GM12892 (cell line): ENCODE measurements around the gene ANK2.
"Not testable (repeated sequence)": the region's sequence is repeated elsewhere in the genome, so short reads cannot be mapped to it uniquely, and the experiment has no call there.

Source experiments
- DNase-seq: peaks from one replicate; pipeline ENCODE4 v3.0.0; 2011; ENCODE audit not compliant: insufficient read length
- FAIRE-seq: peaks from 2 replicates; lab custom pipeline; 2011; peaks lifted over from hg19 to GRCh38; lab: Jason Lieb, UNC
- POLR2A ChIP-seq: IDR thresholded peaks from 2 replicates; pipeline ENCODE4 v1.6.1; 2011; ENCODE audit warnings: low read depth, low read length, control low read depth
- POLR2AphosphoS5 ChIP-seq: IDR thresholded peaks from 2 replicates; pipeline ENCODE4 v1.6.1; 2011; ENCODE audit warnings: low read depth, low read length, control low read depth
- TAF1 ChIP-seq: IDR thresholded peaks from 2 replicates; pipeline ENCODE4 v1.6.1; 2011; ENCODE audit warnings: low read depth, mild to moderate bottlenecking, control low read depth, low read length, borderline replicate concordance

Gene ANK2

DNA sequence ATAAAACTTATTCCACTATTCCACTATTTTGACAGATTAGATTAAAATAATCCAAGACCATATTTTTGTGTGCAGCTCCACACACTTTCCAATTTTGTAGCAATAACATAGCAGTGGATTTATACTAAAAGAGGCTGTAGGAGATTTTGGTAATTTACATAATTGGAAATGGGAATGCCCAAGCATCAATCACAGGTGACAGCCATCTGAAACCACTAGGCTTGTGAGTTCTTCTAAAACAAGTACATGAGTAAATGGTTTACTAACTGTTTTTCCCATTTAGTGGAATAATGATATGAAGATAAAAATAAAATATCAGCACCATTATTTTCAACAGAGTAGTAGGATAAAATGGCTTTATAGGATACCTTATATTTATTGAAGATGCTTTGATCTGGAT is 4.4 kb downstream of the ANK2 start:
- no peak for FAIRE-seq
- DNase-seq, result no peak
- no peak for TF ChIP-seq POLR2AphosphoS5
- TF ChIP-seq TAF1, result no peak
- TF ChIP-seq POLR2A, result no peak

DNA sequence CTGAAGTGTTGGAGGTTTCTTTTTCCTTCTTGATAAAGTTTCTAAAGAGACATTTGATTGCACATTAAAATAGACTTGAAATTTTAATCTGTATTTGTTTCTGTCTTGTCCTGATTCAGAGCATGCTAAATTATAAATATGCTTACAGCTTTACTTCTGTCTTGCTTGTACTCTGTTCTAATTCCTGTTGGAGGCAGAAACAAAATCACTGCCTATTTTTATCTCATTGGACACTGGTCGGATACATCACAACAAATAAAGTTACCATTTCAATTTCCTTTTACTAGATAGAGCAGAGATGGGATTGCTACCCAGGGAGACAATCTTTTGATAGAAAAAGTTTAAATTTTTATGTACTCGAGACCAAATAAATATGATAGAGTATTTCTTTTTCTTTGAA is 6.9 kb downstream of the ANK2 start:
- TF ChIP-seq POLR2A (no peak), POLR2AphosphoS5 (no peak), TAF1 (no peak)
- FAIRE-seq, result no peak
- no peak for DNase-seq

DNA sequence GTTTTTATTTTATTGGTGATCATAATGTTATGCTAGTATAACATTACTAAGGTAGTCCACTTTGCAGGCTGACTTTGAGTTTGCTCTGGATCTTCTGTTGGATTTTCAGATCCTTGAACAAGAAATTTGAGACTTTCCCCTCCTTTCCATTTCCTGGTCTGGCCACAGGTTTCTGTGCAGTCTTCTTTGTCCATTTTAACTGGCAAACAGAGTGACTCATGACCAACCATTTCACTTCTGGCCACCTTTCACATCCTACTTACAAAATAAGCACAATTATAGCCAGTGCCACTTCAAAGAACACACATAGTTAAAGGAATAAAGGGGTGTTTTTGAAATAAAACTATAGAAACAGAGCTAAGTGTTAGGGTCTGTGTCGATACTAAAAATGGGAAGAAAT is 8.4 kb downstream of the ANK2 start:
- no peak for FAIRE-seq
- no peak for TF ChIP-seq POLR2A
- no peak for TF ChIP-seq POLR2AphosphoS5
- TF ChIP-seq TAF1, result no peak
- no peak for DNase-seq

DNA sequence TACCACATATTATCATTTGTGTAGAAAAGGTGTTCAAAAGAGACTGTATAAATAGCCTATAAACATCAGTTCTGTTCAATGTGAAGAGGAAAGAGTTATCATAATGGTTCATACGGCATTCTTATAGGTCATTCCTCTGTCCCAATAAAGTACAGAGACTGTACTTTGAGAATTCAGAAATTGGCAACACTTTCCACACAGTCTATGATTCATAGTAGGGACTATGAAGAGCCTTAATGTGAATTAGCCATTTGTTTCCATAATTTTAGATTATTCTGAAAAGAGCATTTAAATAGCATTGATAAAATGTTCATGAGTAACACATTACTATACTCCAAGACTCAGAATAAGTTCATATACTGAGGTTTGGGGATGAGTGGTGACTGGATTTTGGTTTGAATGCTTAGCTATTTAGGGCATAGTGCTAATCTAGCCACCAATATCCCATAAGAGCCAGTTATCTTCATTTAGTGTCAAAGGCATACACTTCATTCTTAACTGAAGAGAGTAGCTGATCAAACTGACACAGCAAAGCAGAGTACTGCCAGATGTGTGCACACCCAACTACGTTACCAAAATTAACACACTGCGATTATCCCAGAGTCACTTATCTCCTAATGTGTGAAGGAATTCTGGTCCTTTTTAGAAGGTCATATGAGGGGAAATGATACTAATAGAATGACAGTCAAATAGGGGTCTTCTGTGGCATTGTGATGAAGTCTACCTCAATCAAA is 10.2 kb downstream of the ANK2 start:
- FAIRE-seq (no peak), DNase-seq (no peak)
- no peak for TF ChIP-seq POLR2AphosphoS5

DNA sequence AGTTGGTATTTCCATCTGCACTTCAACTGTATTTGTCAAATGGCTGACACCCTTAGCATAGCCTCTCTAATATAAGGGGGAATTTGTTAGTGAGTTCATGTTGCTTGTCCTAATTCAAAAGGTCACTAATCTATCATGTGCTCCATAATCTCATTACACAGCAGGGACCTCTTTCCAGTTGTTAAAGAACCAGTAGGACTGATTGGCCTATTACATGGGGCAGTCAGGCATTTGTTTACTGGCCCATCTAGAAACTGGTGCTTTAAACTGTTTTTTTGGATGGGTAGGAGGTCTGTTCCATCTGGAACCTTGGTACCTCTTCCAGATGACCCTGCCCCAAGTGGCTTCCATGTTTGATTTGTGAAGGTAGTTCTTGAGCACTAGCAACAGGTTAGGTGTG is 11.4 kb downstream of the ANK2 start:
- FAIRE-seq (no peak), DNase-seq (no peak)
- TF ChIP-seq POLR2AphosphoS5, result no peak
- no peak for TF ChIP-seq POLR2A
- no peak for TF ChIP-seq TAF1

DNA sequence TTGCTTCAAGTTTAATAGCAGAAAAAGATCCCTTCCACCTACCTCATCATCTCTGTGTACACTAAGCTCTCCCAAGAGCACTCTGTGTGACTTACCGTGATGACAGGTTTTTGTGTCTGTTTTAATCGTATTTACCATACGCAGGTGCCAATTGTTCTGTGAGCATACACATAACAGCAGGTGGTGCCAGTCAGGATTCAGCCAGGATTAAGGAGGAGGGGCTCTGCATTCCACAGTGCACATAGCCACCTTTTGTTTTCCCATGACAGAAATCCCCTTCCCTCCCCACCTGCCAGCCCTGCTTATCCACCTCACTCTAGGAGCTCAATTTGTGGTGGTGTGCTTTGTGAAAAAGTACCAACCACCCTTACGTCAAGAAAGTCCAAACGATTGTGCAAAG is 14.8 kb downstream of the ANK2 start:
- DNase-seq (no peak), FAIRE-seq (no peak)

DNA sequence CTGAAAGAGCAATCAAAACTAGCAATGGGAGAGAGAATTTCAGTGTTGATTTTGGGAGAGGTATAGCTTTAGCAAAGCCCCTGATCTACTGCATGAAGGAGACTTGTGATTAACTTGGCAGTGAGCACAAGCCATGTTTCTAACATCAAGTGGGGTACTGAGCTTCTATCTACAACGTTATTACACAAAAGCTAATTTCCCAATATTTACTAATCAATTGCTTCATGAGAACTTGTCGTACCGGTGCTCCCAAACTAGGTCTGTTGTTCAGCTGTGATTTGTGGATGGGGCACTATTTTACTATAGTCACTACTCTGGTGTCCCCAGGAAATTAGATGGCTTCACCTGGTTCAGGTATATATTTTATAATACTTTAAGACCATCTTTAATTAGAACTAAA is 16.2 kb downstream of the ANK2 start:
- TF ChIP-seq POLR2A (no peak), POLR2AphosphoS5 (no peak), TAF1 (no peak)
- FAIRE-seq (no peak), DNase-seq (no peak)

More for the DNA sequence above, 14.8 kb downstream of the ANK2 start:
- TF ChIP-seq POLR2AphosphoS5 (no peak), TAF1 (no peak), POLR2A (no peak)

DNA sequence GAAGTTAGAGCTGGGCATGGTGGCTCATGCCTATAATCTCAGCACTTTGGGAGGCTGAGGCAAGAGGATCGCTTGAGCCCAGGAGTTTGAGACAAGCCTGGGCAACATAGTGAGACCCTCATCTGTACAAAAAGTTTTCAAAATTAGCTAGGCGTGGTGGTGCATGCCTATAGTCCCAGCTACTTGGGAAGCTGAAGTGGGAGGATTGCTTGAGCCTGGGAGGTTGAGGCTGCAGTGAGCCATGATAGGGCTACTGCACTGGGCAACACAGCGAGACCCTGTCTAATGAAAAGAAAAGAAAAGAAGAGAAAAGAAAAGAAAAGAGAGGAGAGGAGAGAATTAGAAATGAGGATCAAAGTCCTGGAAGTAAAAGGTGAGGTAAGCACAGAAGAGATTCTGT is 19.3 kb downstream of the ANK2 start:
- not testable (repeated sequence) for DNase-seq, FAIRE-seq

DNA sequence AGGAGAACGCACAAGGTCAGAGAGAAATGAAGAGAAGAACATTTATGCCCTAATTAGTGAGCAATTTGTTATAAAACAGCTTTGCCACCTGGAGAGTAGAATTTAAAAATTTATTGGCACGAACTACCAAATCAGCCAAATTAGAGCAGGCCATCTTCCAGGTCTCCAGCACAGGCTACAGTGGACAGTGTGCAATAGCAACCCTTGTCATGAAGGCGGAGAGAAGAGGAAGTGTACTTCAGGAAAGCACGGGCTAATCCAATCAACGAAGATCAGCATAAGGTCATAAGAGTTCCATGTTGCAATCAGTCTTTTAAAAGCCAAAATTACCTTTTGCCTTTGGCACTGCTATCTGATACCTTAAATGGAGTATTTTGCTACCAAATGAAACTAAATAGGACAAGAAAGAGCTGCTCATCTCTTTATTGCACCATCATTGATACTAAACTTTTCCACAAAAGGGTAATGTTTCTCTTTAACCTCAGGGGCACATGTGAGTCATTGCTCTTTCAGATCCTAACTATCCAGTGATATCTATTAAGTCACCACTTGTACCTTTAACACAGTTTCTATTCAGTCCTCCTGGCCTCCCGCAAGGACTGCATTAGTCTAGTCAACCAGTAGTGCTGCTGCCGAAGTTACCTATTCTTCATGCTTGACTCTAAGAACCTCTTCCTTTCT is 19.9 kb downstream of the ANK2 start:
- no peak for FAIRE-seq
- DNase-seq, result no peak
- TF ChIP-seq TAF1 (no peak), POLR2A (no peak), POLR2AphosphoS5 (no peak)

DNA sequence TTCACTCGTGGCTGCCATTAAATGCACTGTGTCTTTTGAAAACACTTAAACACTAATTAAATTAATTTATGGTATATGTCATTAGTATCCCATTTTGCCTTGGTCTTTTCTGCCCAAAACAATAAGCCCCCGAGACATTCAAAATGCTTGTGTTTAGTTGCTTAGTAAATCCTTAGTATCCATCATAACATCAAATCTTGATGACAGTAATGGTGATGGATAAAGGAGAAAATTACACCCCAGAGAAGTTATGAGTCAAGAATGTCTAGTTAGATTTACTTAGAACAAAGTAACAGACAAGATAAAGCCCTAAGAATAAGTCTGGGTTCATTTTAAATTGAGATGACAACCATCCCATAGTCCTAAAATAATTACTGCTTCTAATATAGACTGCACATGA is 21.3 kb downstream of the ANK2 start:
- FAIRE-seq (no peak), DNase-seq (no peak)
- TF ChIP-seq POLR2AphosphoS5 (no peak), POLR2A (no peak), TAF1 (no peak)

DNA sequence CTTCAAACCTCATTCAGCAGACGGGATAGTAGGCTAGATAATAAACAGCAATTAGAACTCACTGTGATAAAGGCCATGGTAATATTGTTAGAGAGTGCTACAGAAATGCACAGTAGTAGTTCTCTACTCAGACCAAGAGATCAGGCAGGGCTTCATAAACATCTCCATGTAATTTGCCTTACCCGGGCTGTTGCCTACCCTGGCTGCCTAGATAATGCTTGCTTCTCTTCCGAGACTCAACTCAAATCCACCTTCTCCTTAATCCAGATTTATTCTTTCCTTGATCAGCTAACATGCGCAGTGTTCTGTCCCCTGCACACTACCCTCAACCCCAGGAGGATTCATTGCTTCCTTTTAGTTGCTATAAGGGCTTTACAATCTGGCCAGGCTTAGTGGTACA is 21.8 kb downstream of the ANK2 start:
- no peak for FAIRE-seq
- TF ChIP-seq TAF1 (no peak), POLR2AphosphoS5 (no peak), POLR2A (no peak)
- no peak for DNase-seq

DNA sequence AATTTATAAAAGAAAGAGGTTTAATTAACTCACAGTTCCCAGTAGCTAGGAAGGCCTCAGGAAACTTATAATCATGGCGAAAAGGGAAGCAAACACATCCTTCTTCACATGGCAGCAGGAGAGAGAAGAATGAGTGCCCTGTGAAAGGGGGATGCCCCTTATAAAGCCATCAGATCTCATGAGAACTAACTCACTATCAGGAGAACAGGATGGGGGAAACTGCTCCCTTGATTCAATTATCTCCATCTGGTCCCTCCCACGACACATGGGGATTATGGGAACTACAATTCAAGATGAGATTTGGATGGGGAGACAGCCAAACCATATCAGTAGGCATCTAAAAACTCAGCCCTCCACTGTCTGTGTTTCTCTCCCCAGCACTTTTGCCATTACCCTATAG is 22.4 kb downstream of the ANK2 start:
- DNase-seq (no peak), FAIRE-seq (no peak)
- no peak for TF ChIP-seq POLR2A
- no peak for TF ChIP-seq TAF1
- TF ChIP-seq POLR2AphosphoS5, result no peak

DNA sequence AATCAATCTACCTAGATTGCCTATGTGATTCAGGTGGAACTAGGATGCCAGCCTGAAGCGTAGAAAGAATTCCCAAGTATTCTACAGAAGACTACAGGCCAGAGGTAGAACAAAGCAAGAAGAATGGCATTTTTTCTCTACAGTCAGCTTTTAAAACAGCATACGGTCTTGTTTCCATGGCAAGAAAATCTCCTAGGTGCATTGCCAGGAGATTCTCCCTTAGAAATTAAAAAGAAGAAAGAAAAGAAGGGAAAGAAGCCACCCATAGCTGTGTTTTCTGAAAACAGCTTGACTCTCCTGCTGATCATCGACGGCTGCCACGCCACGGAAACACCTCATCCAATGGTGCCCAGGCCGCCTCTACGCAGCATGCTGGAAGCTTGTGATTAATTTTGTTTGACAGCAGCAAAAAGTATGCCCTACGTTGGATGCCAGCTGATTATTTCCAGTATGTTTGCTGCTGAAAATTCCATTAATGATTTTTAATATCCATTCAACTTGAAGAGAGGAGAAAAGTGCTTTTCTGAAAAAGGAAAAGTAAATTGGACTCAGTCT is 24.1 kb downstream of the ANK2 start:
- FAIRE-seq (no peak), DNase-seq (no peak)
- TF ChIP-seq TAF1 (no peak), POLR2A (no peak), POLR2AphosphoS5 (no peak)
